ENCODE results near the gene IHH. TPM values are rescaled to one million over a fixed set of nuclear protein-coding genes. Genes with fewer than 3 reads are reported as not detected.

IHH gene
- total RNA-seq, 1 experiment from 2014 or later, result 0.11 TPM

- no peaks in the 10 kb centered on the region for H3K36me3 Mint-ChIP-seq
- DNase-seq (ENCODE audit: low spot score) (no peak), ATAC-seq (no peak)
- H3K27me3 Mint-ChIP-seq (ENCODE audit: low read depth), result no peaks in the 10 kb centered on the region
- no peak for TF ChIP-seq STAT6 (CRISPR knock-in tag; conservative IDR thresholded peaks at IDR 0.05; ENCODE audit: low read depth)
- no peak for TF ChIP-seq GTF2I (CRISPR knock-in tag; conservative IDR thresholded peaks at IDR 0.05)
- TF ChIP-seq ZNF317 (CRISPR knock-in tag; IDR thresholded peaks at IDR 0.05; ENCODE audit: borderline replicate concordance, low read depth), result no peak
- no peak for TF ChIP-seq ZNF263 (CRISPR knock-in tag; IDR thresholded peaks at IDR 0.05; ENCODE audit: low read depth)
- no peak for TF ChIP-seq ELF4 (CRISPR knock-in tag; IDR thresholded peaks at IDR 0.05; ENCODE audit: low read depth)
- TF ChIP-seq ATF1 (CRISPR knock-in tag; IDR thresholded peaks at IDR 0.05), result no peak
- no peak for TF ChIP-seq HMGXB4 (CRISPR knock-in tag; IDR thresholded peaks at IDR 0.05)
- TF ChIP-seq RORB (CRISPR knock-in tag; IDR thresholded peaks at IDR 0.05), result no peak
- no peak for TF ChIP-seq PRDM15 (CRISPR knock-in tag; IDR thresholded peaks at IDR 0.05)
- no peak for TF ChIP-seq ZNF121 (CRISPR knock-in tag; IDR thresholded peaks at IDR 0.05)
- no peak for TF ChIP-seq FOXJ3 (CRISPR knock-in tag; IDR thresholded peaks at IDR 0.05; ENCODE audit: borderline replicate concordance)
- TF ChIP-seq TEAD4 (CRISPR knock-in tag; IDR thresholded peaks at IDR 0.05), result no peak
- no peak for TF ChIP-seq PREB (CRISPR knock-in tag; IDR thresholded peaks at IDR 0.05; ENCODE audit: borderline replicate concordance)
- no peak for TF ChIP-seq TEAD1 (CRISPR knock-in tag; IDR thresholded peaks at IDR 0.05)
- ChIA-PET CTCF (interaction anchor here (0.9 to 8.4 kb wide), 7 partner anchors 15 to 129 kb away, joined by 3 to 91 read pairs (median 10); no protein-coding TSS in a partner anchor), POLR2A (no interaction called here)
- peaks cover 5% of the 10 kb centered on the region for H3K4me1 Mint-ChIP-seq
- no peak overlapping the region for H3K4me3 Mint-ChIP-seq
- no peaks in the 10 kb centered on the region for H3K9me3 Mint-ChIP-seq
- no peak overlapping the region for H3K27ac Mint-ChIP-seq
Measured at GRCh38 chr2:219025637-219026585, 34.8 kb downstream of the IHH start.

- Mint-ChIP-seq H3K36me3 (no peaks in the 10 kb centered on the region), H3K4me3 (no peak overlapping the region), H3K9me3 (no peaks in the 10 kb centered on the region), H3K27ac (no peak overlapping the region), H3K4me1 (0 out of 2 replicates have a peak, but pooled peaks cover 2% of the 10 kb centered on the region), H3K27me3 (ENCODE audit: low read depth) (no peaks in the 10 kb centered on the region)
- DNase-seq (ENCODE audit: low spot score) (no peak), ATAC-seq (no peak)
- ChIA-PET POLR2A (no interaction called here), CTCF (interaction anchor here (0.6 to 8.4 kb wide), 7 partner anchors 14 to 148 kb away, joined by 3 to 91 read pairs (median 9); no protein-coding TSS in a partner anchor)
- TF ChIP-seq FOXP1 (CRISPR knock-in tag; IDR thresholded peaks at IDR 0.05; ENCODE audit: borderline replicate concordance) (no peak), ZNF671 (CRISPR knock-in tag; IDR thresholded peaks at IDR 0.05) (no peak), OVOL2 (CRISPR knock-in tag; IDR thresholded peaks at IDR 0.05; ENCODE audit: borderline replicate concordance) (no peak), ZSCAN18 (CRISPR knock-in tag; IDR thresholded peaks at IDR 0.05) (no peak), HMGA2 (CRISPR knock-in tag; IDR thresholded peaks at IDR 0.05) (no peak), NFATC4 (CRISPR knock-in tag; IDR thresholded peaks at IDR 0.05) (no peak), ZBTB21 (CRISPR knock-in tag; IDR thresholded peaks at IDR 0.05; ENCODE audit: borderline replicate concordance) (no peak), GTF2I (CRISPR knock-in tag; conservative IDR thresholded peaks at IDR 0.05) (no peak), NFYB (CRISPR knock-in tag; conservative IDR thresholded peaks at IDR 0.05; ENCODE audit: low read depth) (no peak), ZNF121 (CRISPR knock-in tag; IDR thresholded peaks at IDR 0.05) (no peak), ZNF219 (CRISPR knock-in tag; IDR thresholded peaks at IDR 0.05; ENCODE audit: borderline replicate concordance) (no peak), SP1 (CRISPR knock-in tag; conservative IDR thresholded peaks at IDR 0.05) (no peak)
Measured at GRCh38 chr2:219024059-219024458, 36.7 kb downstream of the IHH start.
